ENCODE results near the gene TTC7B. TPM values are rescaled to one million over a fixed set of nuclear protein-coding genes. Genes with fewer than 3 reads are reported as not detected.

The TTC7B gene
- total and polyA plus RNA-seq, 2 of the 13 experiments (the other 11 are each of a cell fraction or from before 2014, with no cell fraction given), result 1.3 to 3.2 TPM

DNA sequence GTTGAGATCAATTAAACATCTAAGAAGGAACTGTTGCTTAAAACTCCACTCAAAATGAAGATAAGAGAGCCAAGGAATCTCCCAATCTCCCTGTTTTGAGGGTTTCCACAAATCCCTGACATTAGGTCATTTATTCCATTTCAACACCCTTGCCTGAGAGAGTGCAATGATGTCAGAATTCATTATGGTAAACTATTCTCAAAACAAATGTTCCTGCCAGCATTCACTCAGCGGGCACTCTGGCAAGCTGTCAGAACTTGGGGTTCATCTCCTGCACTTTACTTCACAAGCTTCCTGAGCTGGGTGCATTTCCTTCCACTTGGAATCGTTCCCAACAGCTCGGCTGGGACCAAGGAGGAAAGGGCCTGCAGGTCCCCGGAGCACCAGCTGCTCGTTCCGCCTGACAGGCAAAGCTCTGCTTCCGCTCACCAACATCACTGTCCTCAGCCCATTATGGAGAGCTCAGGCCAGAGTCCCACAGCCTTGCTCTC, 117.8 kb downstream of the TTC7B start:
- DNase-seq (ENCODE audit: low spot score) (no peak), ATAC-seq (no peak), FAIRE-seq (no peak)
- CTCF ChIA-PET (ENCODE audit: low intra/inter-chr PET ratio, low total read pairs), result interaction anchor here (1.1 to 2.1 kb wide), 3 partner anchors 299 to 397 kb away, joined by 4 to 44 read pairs (median 9); no protein-coding TSS in a partner anchor
- Histone ChIP-seq H3K27ac (ENCODE audit: extremely low read length, insufficient read depth, low read length) (no peak overlapping the region), H3K9me3 (ENCODE audit: low read length) (no peaks in the 10 kb centered on the region), H4K20me1 (ENCODE audit: insufficient read depth, low read length) (no peaks in the 10 kb centered on the region), H2AFZ (ENCODE audit: low read length) (no peak overlapping the region), H3K4me1 (ENCODE audit: insufficient read depth, low read length) (no peaks in the 10 kb centered on the region), H3K36me3 (replicated peaks in 1 of 2; ENCODE audit: control insufficient read depth in 1 of 2, insufficient read depth in 2 of 2, low read length in 2 of 2) (no peaks in the 10 kb centered on the region), H3K9ac (ENCODE audit: insufficient read depth, low read depth, low read length) (no peak overlapping the region), H3K79me2 (ENCODE audit: insufficient read depth, low read length) (no peaks in the 10 kb centered on the region), H3K4me2 (ENCODE audit: low read depth, low read length) (no peak overlapping the region), H3K27me3 (ENCODE audit: control insufficient read depth in 1 of 2, insufficient read depth in 2 of 2, low read length in 2 of 2) (no peaks in the 10 kb centered on the region), H3K4me3 (replicated peaks in 1 of 3; ENCODE audit: insufficient read depth in 1 of 3, low read depth in 2 of 3, low read length in 3 of 3) (no peak overlapping the region)
- POLR2A ChIA-PET, result no interaction called here
- in situ Hi-C loops (cut with HindIII; ENCODE audit: extremely low pct_ligation_motif_present, low pct_unique_long_range_greater_than_20kb), result loop anchor here (5.0 to 10.0 kb wide), 2 partner anchors 294 to 396 kb away; no protein-coding TSS in a partner anchor
- 49% methylated on average over 6 of the region's 7 CpGs for WGBS (ENCODE audit: low lambda C conversion rate)
- intact Hi-C loops (cut with micrococcal nuclease; ENCODE audit: unreplicated experiment), result no loop called here
- BruUV-seq (replicated peaks), result no TSS peak
- TF ChIP-seq YEATS4 (CRISPR knock-in tag; IDR thresholded peaks at IDR 0.05; ENCODE audit: borderline replicate concordance), result no peak
- TF ChIP-seq, protein P1, sequence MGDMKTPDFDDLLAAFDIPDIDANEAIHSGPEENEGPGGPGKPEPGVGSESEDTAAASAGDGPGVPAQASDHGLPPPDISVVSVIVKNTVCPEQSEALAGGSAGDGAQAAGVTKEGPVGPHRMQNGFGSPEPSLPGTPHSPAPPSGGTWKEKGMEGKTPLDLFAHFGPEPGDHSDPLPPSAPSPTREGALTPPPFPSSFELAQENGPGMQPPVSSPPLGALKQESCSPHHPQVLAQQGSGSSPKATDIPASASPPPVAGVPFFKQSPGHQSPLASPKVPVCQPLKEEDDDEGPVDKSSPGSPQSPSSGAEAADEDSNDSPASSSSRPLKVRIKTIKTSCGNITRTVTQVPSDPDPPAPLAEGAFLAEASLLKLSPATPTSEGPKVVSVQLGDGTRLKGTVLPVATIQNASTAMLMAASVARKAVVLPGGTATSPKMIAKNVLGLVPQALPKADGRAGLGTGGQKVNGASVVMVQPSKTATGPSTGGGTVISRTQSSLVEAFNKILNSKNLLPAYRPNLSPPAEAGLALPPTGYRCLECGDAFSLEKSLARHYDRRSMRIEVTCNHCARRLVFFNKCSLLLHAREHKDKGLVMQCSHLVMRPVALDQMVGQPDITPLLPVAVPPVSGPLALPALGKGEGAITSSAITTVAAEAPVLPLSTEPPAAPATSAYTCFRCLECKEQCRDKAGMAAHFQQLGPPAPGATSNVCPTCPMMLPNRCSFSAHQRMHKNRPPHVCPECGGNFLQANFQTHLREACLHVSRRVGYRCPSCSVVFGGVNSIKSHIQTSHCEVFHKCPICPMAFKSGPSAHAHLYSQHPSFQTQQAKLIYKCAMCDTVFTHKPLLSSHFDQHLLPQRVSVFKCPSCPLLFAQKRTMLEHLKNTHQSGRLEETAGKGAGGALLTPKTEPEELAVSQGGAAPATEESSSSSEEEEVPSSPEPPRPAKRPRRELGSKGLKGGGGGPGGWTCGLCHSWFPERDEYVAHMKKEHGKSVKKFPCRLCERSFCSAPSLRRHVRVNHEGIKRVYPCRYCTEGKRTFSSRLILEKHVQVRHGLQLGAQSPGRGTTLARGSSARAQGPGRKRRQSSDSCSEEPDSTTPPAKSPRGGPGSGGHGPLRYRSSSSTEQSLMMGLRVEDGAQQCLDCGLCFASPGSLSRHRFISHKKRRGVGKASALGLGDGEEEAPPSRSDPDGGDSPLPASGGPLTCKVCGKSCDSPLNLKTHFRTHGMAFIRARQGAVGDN (CRISPR knock-in tag; IDR thresholded peaks at IDR 0.05), result no peak
- TF ChIP-seq SRF (IDR thresholded peaks at IDR 0.05; ENCODE audit: low read depth, low read length), result no peak
- TF ChIP-seq ZNF383 (CRISPR knock-in tag; IDR thresholded peaks at IDR 0.05; ENCODE audit: borderline replicate concordance), result no peak
- TF ChIP-seq NAIF1 (CRISPR knock-in tag; IDR thresholded peaks at IDR 0.05; ENCODE audit: borderline replicate concordance), result no peak
- TF ChIP-seq FOXM1 (CRISPR knock-in tag; IDR thresholded peaks at IDR 0.05), result no peak
- no peak for TF ChIP-seq SSRP1 (CRISPR knock-in tag; IDR thresholded peaks at IDR 0.05)
- no peak for TF ChIP-seq KDM6A (CRISPR knock-in tag; IDR thresholded peaks at IDR 0.05; ENCODE audit: low read depth)
- TF ChIP-seq BCL6 (CRISPR knock-in tag; IDR thresholded peaks at IDR 0.05), result no peak
- TF ChIP-seq MAFG (CRISPR knock-in tag; IDR thresholded peaks at IDR 0.05), result no peak
- no peak for TF ChIP-seq PRMT3 (CRISPR knock-in tag; IDR thresholded peaks at IDR 0.05; ENCODE audit: borderline replicate concordance, low read depth)
- TF ChIP-seq, protein P2, sequence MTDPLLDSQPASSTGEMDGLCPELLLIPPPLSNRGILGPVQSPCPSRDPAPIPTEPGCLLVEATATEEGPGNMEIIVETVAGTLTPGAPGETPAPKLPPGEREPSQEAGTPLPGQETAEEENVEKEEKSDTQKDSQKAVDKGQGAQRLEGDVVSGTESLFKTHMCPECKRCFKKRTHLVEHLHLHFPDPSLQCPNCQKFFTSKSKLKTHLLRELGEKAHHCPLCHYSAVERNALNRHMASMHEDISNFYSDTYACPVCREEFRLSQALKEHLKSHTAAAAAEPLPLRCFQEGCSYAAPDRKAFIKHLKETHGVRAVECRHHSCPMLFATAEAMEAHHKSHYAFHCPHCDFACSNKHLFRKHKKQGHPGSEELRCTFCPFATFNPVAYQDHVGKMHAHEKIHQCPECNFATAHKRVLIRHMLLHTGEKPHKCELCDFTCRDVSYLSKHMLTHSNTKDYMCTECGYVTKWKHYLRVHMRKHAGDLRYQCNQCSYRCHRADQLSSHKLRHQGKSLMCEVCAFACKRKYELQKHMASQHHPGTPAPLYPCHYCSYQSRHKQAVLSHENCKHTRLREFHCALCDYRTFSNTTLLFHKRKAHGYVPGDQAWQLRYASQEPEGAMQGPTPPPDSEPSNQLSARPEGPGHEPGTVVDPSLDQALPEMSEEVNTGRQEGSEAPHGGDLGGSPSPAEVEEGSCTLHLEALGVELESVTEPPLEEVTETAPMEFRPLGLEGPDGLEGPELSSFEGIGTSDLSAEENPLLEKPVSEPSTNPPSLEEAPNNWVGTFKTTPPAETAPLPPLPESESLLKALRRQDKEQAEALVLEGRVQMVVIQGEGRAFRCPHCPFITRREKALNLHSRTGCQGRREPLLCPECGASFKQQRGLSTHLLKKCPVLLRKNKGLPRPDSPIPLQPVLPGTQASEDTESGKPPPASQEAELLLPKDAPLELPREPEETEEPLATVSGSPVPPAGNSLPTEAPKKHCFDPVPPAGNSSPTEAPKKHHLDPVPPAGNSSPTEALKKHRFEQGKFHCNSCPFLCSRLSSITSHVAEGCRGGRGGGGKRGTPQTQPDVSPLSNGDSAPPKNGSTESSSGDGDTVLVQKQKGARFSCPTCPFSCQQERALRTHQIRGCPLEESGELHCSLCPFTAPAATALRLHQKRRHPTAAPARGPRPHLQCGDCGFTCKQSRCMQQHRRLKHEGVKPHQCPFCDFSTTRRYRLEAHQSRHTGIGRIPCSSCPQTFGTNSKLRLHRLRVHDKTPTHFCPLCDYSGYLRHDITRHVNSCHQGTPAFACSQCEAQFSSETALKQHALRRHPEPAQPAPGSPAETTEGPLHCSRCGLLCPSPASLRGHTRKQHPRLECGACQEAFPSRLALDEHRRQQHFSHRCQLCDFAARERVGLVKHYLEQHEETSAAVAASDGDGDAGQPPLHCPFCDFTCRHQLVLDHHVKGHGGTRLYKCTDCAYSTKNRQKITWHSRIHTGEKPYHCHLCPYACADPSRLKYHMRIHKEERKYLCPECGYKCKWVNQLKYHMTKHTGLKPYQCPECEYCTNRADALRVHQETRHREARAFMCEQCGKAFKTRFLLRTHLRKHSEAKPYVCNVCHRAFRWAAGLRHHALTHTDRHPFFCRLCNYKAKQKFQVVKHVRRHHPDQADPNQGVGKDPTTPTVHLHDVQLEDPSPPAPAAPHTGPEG (CRISPR knock-in tag; IDR thresholded peaks at IDR 0.05), result no peak
- TF ChIP-seq, protein P3, sequence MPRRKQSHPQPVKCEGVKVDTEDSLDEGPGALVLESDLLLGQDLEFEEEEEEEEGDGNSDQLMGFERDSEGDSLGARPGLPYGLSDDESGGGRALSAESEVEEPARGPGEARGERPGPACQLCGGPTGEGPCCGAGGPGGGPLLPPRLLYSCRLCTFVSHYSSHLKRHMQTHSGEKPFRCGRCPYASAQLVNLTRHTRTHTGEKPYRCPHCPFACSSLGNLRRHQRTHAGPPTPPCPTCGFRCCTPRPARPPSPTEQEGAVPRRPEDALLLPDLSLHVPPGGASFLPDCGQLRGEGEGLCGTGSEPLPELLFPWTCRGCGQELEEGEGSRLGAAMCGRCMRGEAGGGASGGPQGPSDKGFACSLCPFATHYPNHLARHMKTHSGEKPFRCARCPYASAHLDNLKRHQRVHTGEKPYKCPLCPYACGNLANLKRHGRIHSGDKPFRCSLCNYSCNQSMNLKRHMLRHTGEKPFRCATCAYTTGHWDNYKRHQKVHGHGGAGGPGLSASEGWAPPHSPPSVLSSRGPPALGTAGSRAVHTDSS (CRISPR knock-in tag; conservative IDR thresholded peaks at IDR 0.05), result no peak
- TF ChIP-seq, protein P4, sequence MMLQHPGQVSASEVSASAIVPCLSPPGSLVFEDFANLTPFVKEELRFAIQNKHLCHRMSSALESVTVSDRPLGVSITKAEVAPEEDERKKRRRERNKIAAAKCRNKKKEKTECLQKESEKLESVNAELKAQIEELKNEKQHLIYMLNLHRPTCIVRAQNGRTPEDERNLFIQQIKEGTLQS (CRISPR knock-in tag; IDR thresholded peaks at IDR 0.05), result no peak
